Sigmoid colon (tissue), 4 donors: ENCODE measurements around the gene PPL.

Experiments used
- CTCF ChIP-seq, 4 experiments: fragments of 450-650 bp in 3 of 4; fragments of 200-600 bp in 1 of 4; IDR thresholded peaks; one replicate each; pipeline ENCODE4 v1.5.1; 2016 to 2019; ENCODE audit warnings: antibody characterized with exemption in 4 of 4, mild to moderate bottlenecking in 3 of 4, moderate library complexity in 2 of 4
- EP300 ChIP-seq, 4 donors: sonication (generic); formaldehyde crosslinking; IDR thresholded peaks; one replicate each; pipeline ENCODE4 v1.6.1; 2017; ENCODE audit warnings: antibody characterized with exemption in 4 of 4
- POLR2A ChIP-seq, 2 donors: fragments of 450-650 bp; IDR thresholded peaks; one replicate each; pipeline ENCODE4 v1.6.1; 2016; ENCODE audit warnings: antibody characterized with exemption in 2 of 2, mild to moderate bottlenecking in 2 of 2, moderate library complexity in 2 of 2
- POLR2AphosphoS5 ChIP-seq, 4 donors: sonication (generic); formaldehyde crosslinking; IDR thresholded peaks; one replicate each; pipeline ENCODE4 v1.6.1; 2017; ENCODE audit warnings: antibody characterized with exemption in 4 of 4

GRCh38 chr16:4866586-4866985, 70.4 kb downstream of the PPL start:
- no peak for TF ChIP-seq CTCF (IDR thresholded peaks at IDR 0.05)
- no peak for TF ChIP-seq POLR2AphosphoS5 (IDR thresholded peaks at IDR 0.05)
- no peak for TF ChIP-seq POLR2A (IDR thresholded peaks at IDR 0.05)
- no peak for TF ChIP-seq EP300 (IDR thresholded peaks at IDR 0.05)
